NB4 (cell line): Measurements from ENCODE around the gene RANBP17.
"Not testable (repeated sequence)": the region's sequence is repeated elsewhere in the genome, so short reads cannot be mapped to it uniquely, and the experiment has no call there.

Source experiments
- CTCF ChIP-seq: IDR thresholded peaks from one replicate; pipeline ENCODE4 v1.5.1; 2012; ENCODE audit warnings: low read depth, low read length
- MAX ChIP-seq: IDR thresholded peaks from 2 replicates; pipeline ENCODE4 v1.6.1; 2011; ENCODE audit warnings: low read depth, low read length
- POLR2A ChIP-seq: IDR thresholded peaks from 2 replicates; pipeline ENCODE4 v1.6.1; 2011; ENCODE audit warnings: mild to moderate bottlenecking; ENCODE audit not compliant: insufficient read length; ENCODE audit errors: extremely low read depth

GRCh38 chr5:170833981-170834380 lies 27.8 kb upstream of the RANBP17 start:
- not testable (repeated sequence) for TF ChIP-seq CTCF, POLR2A, MAX
